Measurements from ENCODE around the gene TNFSF13B.
"Not testable (repeated sequence)": the region's sequence is repeated elsewhere in the genome, so short reads cannot be mapped to it uniquely, and the experiment has no call there.

TNFSF13B gene

GRCh38 chr13:108269601-108270328, at the start of gene TNFSF13B:
Gene TNFSF13B (plus strand): TSS chr13:108269718. CDS start chr13:108269896, 178 bp downstream.
- FAIRE-seq, result no peak

- no peak for FAIRE-seq
Observed at GRCh38 chr13:108220041-108220440, 49.5 kb upstream of the TNFSF13B start.

- no peak for FAIRE-seq
Observed at GRCh38 chr13:108223687-108224503, 45.6 kb upstream of the TNFSF13B start.

GRCh38 chr13:108225440-108225839, 44.1 kb upstream of the TNFSF13B start:
- no peak for FAIRE-seq

- no peak for FAIRE-seq
Observed at GRCh38 chr13:108226184-108226583, 43.3 kb upstream of the TNFSF13B start.

GRCh38 chr13:108227651-108228272, 41.8 kb upstream of the TNFSF13B start:
- FAIRE-seq, result peak; percentile 95

GRCh38 chr13:108230377-108230776, 39.1 kb upstream of the TNFSF13B start:
- no peak for FAIRE-seq

- no peak for FAIRE-seq
Observed at GRCh38 chr13:108249150-108249549, 20.4 kb upstream of the TNFSF13B start.

GRCh38 chr13:108257248-108257647, 12.3 kb upstream of the TNFSF13B start:
- FAIRE-seq, result peak; percentile 43

- FAIRE-seq, result no peak
Observed at GRCh38 chr13:108263621-108264355, 5.7 kb upstream of the TNFSF13B start.

GRCh38 chr13:108266321-108266990, 3.1 kb upstream of the TNFSF13B start:
- no peak for FAIRE-seq

GRCh38 chr13:108267347-108267746, 2.2 kb upstream of the TNFSF13B start:
- no peak for FAIRE-seq

GRCh38 chr13:108267855-108268254, 1.7 kb upstream of the TNFSF13B start:
- not testable (repeated sequence) for FAIRE-seq

- FAIRE-seq, result no peak
Observed at GRCh38 chr13:108268466-108269112, 929 bp upstream of the TNFSF13B start.

- FAIRE-seq, result no peak
Observed at GRCh38 chr13:108270442-108270841, 924 bp downstream of the TNFSF13B start.

- FAIRE-seq, result no peak
Observed at GRCh38 chr13:108272333-108272732, 2.8 kb downstream of the TNFSF13B start.

GRCh38 chr13:108273429-108274118, 4.1 kb downstream of the TNFSF13B start:
- no peak for FAIRE-seq

GRCh38 chr13:108274718-108275117, 5.2 kb downstream of the TNFSF13B start:
- FAIRE-seq, result peak; percentile 96

- no peak for FAIRE-seq
Observed at GRCh38 chr13:108276060-108276459, 6.5 kb downstream of the TNFSF13B start.

GRCh38 chr13:108278466-108278865, 8.9 kb downstream of the TNFSF13B start:
- no peak for FAIRE-seq

- no peak for FAIRE-seq
Observed at GRCh38 chr13:108281901-108282300, 12.4 kb downstream of the TNFSF13B start.
